OCI-LY7 (cell line): ENCODE measurements around the gene OR2A5.

Experiments used
- CTCF ChIP-seq: fragments of 200-600 bp; sonication (generic); conservative IDR thresholded peaks from 2 replicates; pipeline ENCODE4 v1.5.1; 2014; ENCODE audit warnings: mild to moderate bottlenecking, antibody characterized with exemption, low read length, moderate library complexity, mixed read lengths
- EZH2phosphoT487 ChIP-seq: fragments of 200-600 bp; sonication (generic); IDR thresholded peaks from 2 replicates; pipeline ENCODE4 v1.6.1; 2018; ENCODE audit warnings: low read depth, borderline replicate concordance, mild to moderate bottlenecking, mixed run types, antibody characterized with exemption, low read length, moderate library complexity, mixed read lengths

- no peak for TF ChIP-seq CTCF
- TF ChIP-seq EZH2phosphoT487 = no peak
Measured at GRCh38 chr7:144038887-144039286, 9.9 kb upstream of the OR2A5 start.
